Cerebellar cortex (tissue), 1 donor: ENCODE measurements around the gene GPSM1.

Experiments
- DNase-seq: peaks from one replicate; pipeline ENCODE4 v3.0.0-alpha.2; 2015; ENCODE audit warnings: low spot score

The GPSM1 gene

DNA sequence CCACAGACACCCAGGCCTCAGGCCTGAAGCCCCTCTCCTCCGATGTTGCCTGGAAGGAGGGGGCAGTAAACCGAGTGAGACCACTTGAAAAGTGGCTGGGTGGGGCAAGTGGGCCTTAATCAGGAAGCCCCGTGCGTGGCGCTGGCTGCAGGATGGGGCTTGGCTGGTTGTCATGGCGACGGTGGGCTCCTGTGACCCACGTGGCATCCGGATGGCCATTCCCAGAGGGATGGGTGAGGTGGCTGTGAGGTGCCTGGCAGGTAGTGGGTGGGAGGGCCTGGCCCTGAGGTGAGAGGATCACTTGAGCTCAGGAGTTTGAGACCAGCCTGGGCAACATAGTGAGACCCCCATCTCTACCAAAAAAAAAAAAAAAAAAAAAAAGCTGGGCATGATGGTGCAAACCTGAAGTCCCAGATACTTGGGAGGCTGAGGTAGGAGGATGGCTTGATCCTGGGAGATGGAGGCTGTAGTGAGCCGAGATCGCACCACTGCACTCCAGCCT, 5.2 kb downstream of the GPSM1 start:
- no peak for DNase-seq

DNA sequence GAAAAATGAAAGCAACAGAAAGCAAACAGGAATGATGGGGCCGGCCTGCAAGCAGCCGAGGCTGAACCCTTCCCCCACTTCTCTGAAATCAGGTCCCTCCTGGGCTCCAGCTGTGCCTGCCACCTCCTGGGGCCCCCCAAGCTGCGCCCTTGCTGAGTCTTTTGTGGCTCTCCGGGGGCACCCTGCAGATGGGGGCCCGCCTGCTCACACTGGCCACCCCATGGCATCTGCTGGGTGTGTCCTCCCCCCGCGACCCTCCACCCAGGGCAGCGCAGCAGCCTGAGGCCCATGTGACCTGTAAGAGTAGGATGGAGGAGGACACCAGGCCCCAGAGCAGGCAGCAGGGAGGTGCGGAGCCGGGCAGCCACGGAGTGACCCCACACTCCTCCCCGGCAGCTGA, 5.7 kb downstream of the GPSM1 start:
- no peak for DNase-seq

DNA sequence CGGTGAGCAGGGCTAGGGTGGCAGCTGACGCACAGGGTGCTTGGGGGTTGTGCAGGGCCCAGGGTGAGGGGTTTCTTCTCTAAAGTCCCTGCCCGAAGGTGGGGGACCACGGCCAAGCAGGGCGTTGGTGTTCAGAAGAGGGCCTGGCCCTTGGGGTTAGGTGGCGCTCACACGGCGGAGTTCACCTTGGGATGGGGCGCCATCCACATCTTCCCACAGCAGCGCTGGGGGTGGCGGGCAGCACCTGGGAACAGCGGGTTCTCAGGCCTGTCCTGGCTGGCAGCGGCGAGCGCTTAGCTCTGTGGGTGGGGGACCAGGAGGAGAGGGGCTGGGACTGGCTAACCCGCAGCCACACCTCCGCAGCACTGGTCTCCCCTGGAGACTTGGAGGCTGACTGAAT, 6.1 kb downstream of the GPSM1 start:
- DNase-seq = no peak

DNA sequence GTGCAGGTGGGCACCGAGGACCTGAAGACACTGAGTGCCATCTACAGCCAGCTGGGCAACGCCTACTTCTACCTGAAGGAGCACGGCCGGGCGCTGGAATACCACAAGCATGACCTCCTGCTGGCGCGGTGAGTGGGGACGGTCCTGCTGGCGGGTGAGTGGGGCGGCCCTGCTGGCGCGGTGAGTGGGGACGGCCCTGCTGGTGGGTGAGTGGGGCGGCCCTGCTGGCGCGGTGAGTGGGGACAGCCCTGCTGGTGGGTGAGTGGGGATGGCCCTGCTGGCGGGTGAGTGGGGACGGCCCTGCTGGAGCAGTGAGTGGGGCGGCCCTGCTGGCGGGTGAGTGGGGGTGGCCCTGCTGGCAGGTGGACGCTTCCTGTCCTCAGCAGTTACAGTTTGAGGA, 7.2 kb downstream of the GPSM1 start:
- no peak for DNase-seq

DNA sequence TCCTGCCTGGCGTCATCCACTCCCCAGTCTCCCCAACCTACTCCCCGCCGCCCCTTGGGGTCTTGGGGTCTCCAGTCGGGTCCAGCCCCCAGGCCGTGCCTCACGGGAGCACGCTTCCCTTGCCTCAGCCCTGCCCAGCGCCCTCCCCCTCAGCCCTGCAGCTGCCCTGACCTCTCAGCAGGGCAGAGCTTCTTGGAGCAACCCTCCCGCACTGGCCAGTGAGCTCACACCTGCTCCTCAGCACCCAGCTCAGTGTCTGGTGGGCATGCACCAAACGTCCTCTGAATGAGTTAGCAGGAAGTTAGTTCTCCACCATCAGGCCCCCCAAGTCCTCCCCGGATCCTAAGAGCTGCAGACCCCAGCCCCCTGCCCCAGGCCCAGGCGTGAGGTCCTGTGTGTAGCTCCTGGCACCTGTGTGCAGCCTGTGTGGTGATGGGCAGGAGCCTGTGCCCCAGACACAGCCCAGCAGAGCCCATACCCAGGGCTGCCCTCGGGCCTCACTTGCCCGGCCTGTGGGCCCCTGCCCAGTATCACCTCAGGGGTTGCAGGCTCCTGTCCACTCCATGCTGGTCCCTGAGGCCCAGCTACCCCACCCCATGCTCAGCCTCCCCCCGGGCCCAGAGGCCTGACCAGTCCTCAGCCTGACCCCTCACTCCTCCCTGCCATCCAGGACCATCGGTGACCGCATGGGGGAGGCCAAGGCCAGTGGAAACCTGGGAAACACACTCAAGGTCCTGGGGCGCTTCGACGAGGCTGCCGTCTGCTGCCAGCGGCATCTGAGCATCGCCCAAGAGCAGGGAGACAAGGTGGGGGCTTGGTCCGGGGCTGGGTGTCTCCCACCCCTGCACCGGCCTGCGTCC, 8.2 kb downstream of the GPSM1 start:
- DNase-seq = no peak

DNA sequence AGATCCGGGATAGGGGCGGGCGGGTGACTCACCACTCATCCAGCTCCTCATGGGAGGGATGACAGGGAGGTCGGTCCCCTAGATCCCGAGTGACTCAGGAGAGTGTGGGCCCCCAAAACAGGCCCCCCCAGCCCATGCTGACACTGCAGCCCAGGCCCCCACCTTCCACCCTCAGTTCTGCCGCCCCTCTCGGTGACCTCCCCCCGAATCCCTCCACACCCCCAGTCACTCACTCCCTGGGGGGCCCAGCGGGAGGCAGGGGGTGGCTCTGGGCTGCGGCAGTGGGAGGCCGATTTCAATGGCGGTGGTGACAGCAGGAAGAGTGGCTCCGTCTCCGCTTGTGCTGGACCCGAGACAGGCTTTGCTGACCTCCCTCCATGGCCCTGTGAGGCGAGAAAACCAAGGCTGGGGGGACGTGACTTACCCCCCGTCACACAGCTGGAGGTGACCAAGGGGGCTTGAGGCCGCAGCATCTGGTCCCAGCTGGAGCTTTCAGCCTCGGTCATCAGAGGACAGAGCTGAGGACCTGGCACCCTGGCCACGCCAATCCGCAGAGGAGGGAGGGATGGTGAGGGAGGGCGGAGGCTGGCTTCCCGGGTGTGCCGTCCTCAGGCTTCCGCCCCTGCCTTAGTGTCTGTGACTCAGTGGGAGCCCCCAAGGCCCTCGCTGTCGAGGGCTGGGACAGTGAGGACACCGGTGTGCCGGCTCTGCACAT, 9.0 kb downstream of the GPSM1 start:
- DNase-seq = no peak

DNA sequence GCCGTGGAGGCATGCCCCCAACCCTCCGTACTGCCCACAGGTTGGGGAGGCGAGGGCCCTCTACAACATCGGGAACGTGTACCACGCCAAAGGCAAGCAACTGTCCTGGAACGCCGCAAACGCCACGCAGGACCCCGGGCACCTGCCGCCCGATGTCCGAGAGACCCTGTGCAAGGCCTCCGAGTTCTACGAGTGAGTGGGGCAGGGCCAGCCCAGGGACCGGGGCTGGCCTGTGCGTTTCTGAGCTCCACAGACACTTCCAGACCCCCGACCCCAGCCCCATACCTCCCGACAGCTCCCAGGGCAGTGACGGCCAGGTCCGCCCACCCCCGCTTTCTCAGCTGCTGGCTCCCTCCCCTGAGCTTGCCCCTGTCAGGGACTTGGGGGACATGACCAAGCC, 9.5 kb downstream of the GPSM1 start:
- no peak for DNase-seq

DNA sequence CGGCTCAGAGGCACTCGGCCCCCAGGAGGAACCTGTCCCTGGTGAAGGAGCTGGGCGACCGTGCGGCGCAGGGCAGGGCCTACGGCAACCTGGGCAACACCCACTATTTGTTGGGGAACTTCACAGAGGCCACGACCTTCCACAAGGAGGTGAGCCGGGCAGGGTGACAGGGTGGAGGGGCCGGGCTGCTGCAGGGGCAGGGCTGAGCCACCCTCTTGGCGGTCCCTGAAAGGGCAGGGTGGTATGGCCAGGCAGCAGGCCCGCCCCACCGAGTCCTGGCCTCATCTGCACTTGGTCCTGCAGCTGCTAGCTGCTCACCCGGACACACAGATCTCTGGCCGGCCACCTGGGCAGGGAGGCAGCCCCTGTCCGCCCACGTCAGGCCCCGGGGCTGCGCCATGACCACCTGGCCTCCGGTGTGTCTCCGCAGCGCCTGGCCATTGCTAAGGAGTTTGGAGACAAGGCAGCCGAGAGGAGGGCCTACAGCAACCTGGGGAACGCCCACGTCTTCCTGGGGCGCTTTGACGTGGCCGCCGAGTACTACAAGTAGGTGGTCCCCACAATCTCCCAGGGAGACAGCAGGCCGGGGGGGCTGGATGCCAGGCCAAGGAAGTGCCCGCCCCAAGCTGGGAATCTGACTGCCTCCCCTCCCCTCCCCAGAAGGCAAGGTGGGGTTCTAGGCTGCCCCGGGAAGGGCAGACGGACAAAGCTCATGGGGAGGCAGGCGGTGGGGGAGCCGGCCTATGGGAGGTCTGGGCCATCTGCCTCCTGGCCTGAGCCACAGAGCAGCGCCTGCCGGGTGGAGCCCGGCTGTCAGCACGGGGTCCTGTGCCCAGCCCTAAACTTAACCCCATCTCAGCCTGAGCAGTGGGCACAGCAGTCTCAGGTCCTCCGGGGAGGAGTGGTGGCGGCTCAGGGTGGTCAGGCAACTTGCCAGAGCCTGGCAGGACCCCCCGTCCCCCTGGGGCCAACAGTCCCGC, 10.4 kb downstream of the GPSM1 start:
- no peak for DNase-seq

DNA sequence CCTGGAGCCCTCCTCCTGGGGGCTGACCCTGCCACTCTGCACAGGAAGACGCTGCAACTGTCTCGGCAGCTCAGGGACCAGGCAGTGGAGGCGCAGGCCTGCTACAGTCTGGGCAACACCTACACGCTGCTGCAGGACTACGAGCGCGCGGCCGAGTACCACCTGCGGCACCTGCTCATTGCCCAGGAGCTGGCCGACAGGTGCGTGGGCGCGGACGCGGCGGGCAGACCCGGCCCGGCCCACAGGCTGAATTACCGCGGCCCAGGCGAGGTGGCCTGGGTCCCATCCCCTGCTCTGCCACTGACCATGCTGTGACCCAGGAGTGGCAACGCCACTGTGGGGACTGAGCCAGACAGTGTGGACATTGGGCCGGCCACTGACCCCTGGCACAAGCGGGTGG, 11.2 kb downstream of the GPSM1 start:
- no peak for DNase-seq

DNA sequence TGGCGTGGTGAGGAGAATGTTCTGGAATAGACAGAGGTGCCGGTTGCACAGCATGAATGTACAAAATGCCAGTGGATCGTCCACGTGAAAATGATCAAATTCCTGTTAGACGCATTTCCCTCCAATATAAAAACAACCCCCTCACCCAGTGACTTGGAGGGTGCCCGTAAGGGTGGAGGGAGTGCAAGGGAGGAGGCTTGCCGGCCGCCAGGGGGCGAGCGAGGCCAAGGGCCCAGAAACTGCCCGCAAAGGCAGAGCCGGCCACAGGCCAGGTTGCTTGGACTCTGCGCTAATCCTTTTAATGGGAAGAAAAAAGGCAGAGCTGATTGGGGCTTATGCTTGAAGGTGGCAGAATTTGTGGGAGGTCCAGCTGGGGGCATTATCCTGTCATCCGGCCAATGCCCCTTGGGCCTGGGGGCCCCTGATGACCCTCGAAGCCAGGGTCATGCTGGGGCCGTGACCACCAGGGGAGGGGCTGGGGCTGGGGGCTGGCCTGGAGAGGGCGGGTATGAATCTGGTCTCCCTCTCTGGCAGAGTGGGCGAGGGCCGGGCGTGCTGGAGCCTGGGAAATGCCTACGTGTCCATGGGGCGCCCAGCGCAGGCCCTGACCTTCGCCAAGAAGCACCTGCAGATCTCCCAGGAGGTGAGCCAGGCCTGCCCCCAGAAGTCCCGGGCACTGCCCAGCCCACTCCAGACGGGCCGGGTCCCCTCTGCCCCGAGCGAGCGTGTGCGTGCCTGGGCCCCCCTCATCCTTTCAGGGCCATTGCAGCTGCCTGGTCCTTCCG, 12.0 kb downstream of the GPSM1 start:
- DNase-seq = peak; percentile 75

DNA sequence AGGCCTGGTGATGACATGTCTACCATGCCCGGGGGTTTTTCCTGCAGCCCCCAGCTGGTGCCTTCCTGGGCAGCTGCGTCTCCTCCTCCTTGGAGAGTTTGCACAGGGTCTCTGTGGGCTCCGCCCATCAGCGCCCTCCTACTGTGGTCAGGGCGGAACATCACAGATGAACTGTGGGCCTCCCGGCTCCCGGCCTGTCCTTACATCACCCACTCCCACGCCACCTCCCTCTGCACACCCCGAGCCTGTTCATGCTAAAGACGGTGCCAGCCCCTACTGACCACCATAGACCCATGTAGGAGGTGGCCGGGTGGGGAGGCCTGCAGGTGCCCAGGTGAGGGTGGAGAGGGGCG, 12.6 kb downstream of the GPSM1 start:
- no peak for DNase-seq

DNA sequence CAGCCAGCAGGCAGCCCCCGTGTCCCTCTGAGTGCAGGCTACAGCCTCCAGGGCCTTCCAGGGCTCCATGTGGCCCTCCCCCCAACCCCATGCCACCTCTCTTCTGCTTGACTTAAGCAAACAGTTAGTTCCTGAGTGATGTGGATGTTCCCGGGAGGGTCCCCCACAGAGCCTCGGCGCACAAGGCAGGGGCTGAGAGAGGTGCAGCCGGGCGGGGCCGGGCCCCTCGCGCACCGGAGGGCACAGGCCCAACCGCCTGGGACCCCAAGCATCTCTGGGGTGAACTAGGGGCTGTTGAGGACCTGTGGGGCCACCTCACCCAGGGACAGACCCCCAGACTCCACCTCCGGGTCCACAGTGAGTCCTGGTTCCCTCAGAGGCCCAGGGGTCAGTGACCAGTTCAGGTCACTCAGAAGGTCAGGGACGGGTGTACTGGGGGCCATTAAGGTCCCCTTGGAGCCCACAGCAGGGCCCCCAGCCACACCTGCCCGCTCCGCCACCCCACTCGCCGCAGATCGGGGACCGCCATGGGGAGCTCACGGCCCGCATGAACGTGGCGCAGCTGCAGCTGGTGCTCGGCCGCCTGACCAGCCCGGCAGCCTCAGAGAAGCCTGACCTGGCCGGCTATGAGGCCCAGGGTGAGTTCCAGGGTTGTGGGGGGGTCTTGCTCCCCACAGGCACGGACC, 13.2 kb downstream of the GPSM1 start:
- no peak for DNase-seq

DNA sequence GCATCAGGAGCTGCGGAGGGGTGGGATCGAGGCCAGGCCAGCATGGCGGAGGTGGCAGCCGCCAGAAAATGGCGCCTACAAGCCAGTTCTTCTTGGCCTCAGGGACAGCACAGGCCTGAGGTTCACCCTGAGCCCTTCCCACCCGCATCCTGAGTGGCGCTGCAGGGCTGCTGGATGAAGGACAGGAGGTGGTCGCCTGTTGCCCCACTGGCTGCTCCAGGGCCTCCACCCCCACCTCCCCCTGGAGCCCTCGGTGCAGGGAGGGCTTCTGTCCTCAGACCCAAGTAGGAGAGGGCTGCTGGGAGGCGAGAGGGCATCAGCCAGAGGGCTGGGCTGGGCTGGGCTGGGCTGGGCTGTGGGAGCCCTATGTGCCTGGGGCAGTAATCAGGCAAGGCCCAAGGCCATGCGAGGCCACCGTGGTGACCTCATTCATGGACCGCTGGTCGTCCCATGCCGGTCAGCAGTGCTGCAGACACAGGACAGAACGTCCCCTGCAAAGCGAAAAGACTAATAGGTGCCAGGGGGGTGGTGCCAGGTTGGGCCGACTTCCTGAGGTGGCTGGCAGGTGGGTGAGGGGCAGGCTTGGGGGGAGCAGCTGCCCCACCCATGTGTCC, 13.8 kb downstream of the GPSM1 start:
- DNase-seq = no peak

DNA sequence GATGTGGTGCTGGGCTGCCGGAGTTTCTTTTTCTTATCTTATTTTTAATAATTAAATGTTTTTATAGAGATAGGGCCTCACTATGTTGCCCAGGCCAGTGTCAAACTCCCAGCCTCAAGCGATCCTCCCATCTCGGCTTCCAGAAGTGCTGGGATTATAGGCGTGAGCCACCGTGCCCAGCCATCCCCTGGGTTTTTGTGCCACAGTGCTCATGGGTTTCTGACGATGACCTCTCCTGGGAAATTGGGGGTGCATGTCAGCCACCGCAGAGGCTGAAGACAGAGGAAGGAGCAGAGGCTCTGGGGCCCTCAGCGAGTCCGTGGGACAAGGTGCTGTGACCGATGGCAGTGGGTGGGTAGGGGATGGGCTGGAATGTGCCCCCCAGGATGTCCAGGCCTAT, 14.4 kb downstream of the GPSM1 start:
- no peak for DNase-seq

DNA sequence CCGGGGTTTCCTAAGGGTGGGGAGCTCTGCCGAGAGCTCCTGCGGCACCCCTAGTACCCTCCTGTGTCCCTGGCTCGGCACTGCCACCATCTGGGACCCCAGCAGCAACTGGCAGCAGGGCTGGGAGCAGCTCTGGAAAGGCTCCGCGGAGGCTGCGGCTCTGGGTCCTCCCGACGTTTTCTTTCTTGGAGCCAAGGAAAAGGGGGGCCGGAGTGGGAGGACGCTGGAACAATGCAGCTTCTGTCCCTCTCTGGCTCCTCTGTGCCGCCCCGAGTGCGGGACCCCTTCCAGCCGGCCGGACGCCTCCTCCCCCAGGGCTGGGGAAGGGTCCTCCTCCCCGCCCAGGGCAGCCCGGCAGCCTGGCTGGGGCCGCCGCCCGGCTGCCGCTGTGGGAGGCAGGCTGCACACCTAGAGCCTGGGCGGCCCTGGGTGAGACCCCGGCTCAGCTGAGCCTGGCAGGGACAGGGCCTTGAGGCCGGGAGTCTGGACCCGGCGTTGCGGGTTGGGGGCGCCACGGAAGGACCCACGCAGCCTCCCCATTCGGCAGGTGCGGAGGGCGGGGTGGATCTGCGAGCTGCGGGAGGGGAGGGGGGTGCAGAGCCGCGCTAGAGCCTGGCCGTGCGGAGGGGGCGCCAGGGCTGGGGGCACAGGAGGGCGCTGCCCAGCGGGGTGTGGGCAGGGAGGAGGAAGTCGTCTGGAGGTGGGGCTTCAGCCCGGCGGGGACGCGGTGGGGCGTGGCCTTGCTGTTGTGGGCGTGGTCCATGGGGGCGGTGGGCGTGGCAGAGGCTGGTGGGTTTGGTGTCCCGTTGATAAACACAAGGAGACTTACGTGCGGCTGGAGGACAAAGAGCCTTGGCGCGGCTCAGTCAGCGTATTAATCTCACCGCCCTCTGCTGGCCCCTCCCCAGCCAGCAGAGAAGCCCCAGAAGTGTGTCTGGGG, 15.1 kb downstream of the GPSM1 start:
- DNase-seq = peak; percentile 54

DNA sequence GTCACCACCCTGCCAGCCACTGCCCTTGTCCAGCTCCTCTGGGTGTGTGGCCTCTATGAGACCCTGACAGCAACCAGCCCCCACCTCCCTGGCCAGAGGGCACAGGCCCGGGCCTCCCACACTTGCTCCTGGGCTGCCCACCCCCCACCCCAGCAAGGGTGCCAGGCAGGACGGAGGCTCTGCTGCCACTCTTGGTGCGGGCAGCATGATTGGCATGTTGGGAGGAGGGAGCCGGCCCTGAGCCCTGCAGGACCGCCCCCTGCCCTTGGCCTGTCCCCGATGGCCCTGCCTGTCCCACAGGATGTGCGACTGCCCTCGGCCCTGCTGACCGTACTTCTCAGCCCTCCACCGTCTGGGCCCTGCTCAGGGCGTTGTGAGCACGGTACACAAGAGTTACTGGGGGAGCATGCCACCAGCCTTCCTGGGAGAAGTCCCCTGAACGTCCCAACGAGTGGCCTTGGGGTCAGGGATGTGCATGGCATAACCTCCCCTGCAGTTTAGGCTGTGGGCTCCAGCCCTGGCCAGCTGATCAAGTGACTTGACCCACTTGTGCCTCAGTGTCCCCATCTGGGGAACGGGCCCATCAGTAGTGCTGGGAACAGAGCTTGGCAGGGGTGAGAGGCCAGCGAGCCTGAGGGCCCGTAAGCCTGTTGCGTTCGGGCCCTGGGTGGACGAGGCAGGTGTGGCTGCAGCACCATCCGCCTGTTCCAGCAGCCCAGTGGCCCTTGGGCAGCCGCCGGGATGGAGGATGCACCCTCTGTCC, 16.0 kb downstream of the GPSM1 start:
- DNase-seq = no peak

DNA sequence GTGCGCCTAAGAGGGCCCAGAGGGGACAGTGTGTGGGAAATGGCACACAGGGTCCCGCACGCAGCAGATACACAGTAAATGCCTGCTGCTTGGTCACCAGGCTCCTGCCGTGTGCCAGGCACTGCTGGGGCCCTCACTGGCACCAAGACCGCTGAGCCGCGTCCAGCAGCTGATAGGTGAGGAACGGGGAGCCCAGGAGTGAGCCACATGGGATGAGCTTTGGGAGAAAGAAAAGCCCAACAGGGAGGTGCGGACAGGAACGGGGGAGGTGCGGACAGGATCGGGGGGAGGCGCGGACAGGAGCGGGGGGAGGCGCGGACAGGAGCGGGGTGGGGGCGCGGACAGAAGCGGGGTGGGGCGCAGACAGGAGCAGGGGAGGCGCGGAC, 16.5 kb downstream of the GPSM1 start:
- DNase-seq = no peak

DNA sequence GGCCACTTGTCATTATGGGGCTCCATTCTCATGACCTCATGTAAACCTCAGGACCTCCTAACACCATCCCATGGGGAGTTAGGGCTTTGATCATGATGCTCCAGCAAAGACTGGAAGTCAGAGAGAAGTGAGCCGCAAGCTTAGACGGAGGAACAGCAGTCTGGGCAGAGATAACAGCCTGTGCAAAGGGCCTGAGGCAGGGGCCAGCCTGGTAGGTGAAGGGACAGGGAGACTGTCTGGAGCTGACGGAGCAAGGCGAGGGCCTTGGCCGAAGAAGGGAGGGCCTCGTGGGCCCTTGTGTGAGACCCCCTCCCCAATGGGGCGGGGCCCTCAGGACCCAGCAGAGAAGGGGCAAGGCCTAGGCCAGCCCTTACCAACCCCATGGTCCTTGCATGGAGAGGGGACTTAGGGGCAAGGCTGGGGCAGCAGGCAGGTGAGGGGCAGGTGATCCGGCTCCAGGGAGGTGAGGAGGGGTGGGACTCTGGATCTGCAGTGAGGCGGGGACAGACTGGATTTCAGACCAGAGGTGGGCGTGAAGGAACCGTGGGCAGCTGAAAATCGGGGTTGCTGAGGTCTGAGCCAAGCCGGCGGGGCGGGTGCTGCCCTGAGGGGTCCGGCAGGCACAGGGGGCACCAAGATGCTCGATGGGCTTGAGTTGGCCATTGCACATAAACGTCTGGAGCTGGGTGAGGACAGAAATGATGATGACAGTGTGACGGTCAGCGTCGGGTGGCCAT, 17.4 kb downstream of the GPSM1 start:
- DNase-seq = no peak
